Measurements from ENCODE around the gene DISC1.

DNA sequence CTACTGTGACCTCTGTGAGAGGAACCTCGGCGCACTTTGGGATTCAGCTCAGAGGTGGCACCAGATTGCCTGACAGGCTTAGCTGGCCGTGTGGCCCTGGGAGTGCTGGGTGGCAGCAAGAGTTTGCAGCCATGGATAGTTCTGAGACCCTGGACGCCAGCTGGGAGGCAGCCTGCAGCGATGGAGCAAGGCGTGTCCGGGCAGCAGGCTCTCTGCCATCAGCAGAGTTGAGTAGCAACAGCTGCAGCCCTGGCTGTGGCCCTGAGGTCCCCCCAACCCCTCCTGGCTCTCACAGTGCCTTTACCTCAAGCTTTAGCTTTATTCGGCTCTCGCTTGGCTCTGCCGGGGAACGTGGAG, 67.5 kb downstream of the DISC1 start:
- TF ChIP-seq CTCF (IDR thresholded peaks at IDR 0.05) (no peak), POLR2AphosphoS5 (IDR thresholded peaks at IDR 0.05) (no peak), POLR2A (IDR thresholded peaks at IDR 0.05) (no peak)
